HG03354 (cell line): ENCODE measurements around the gene UBE2D2.
"Not testable (repeated sequence)": the region's sequence is repeated elsewhere in the genome, so short reads cannot be mapped to it uniquely, and the experiment has no call there.

ENCODE experiments used
- ATAC-seq: cut with Tn5 transposase; IDR thresholded peaks from one replicate; pipeline ENCODE4 v1.9.1; 2021; ENCODE audit warnings: mild to moderate bottlenecking; ENCODE audit not compliant: unreplicated experiment, poor library complexity, severe bottlenecking

UBE2D2 gene

GRCh38 chr5:139560752-139561654 lies at the start of gene UBE2D2:
Gene UBE2D2, plus strand, starts transcription at chr5:139561339. Its CDS starts 453 bp downstream, at chr5:139561792.
- ATAC-seq: peak; percentile 86

GRCh38 chr5:139512786-139513390 lies 48.3 kb upstream of the UBE2D2 start:
- no peak for ATAC-seq

GRCh38 chr5:139513434-139513833 lies 47.7 kb upstream of the UBE2D2 start:
- ATAC-seq: peak; percentile 59

GRCh38 chr5:139513852-139514485 lies 47.2 kb upstream of the UBE2D2 start:
- peak; percentile 3 for ATAC-seq

DNA sequence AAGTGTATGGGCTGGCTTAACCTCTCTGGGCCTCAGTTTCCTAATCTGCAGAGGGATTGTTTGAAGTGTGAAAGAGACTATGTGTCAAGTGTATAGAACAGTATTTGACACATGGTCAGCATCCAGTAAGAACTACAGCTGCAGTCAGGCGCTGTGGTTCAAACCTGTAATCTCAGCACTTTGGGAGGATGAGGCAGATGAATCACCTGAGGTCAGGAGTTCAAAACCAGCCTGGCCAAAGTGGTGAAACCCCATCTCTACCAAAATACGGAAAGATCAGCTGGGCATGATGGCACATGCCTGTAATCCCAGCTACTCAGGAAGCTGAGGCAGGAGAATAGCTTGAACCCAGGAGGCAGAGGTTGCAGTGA lies 46.7 kb upstream of the UBE2D2 start:
- no peak for ATAC-seq

- peak; percentile 87 for ATAC-seq
Measured at GRCh38 chr5:139517683-139518564, 43.2 kb upstream of the UBE2D2 start.

DNA sequence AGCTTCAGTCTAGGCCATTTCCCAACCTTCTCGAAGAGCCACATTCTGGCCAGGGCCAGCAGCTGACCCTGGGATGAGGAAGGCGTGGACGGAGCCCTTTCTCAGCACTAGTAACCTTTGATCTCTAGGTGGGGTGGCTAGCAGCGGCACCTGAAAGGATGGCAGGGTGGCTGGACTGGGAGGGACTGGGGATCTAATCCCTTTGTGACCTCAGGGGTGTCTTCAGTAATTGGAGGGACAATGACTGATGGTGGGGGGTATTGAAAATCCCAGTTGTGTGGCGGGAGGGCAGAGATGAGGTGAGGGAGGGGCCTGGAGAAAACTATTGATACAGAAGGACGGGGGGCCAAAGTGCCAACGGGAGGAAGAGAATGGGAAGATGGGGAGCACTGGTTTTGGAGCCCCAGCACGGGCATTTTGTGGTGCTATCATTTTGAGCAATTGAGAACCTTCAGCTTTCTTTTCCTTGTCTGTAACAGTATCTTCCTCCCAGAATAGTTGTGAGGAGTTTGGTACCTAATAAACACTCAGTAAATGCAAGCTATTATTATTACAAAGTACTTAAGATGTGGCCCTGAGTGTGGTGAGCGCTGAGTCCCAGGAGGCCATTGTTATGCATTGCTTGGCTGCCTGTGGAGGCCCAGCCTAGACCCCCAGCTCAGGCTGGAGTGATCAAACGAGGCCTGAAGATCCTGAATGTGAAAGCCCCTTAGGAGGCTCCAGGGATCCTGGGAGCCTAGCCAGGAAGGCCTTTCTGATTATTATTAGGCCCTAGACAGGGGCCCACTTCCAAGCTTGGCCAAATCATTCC lies 37.3 kb upstream of the UBE2D2 start:
- no peak for ATAC-seq

DNA sequence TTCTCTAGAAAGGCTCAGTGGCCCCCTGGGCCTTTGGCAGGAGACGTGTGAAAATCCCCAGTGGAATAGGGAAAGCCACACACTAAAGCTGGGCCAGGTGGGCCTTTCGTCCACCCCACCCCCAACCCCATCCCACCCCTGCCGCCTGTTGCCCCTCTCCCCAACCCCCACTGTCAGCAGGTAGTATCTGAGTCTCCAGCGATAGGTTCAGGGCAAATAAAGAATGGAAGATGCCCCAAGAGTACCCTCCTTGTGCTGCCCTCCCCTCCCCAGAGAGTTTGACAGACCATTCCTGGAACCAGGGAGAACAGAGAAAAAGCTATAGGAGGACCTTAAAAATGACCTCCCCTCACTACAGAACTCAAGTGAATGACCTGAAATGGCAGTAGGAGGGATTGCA lies 36.7 kb upstream of the UBE2D2 start:
- no peak for ATAC-seq

- no peak for ATAC-seq
Measured at GRCh38 chr5:139524940-139525585, 36.1 kb upstream of the UBE2D2 start.

GRCh38 chr5:139525586-139526308 lies 35.4 kb upstream of the UBE2D2 start:
- peak; percentile 55 for ATAC-seq

GRCh38 chr5:139526309-139527089 lies 34.6 kb upstream of the UBE2D2 start:
- ATAC-seq: not testable (repeated sequence)

DNA sequence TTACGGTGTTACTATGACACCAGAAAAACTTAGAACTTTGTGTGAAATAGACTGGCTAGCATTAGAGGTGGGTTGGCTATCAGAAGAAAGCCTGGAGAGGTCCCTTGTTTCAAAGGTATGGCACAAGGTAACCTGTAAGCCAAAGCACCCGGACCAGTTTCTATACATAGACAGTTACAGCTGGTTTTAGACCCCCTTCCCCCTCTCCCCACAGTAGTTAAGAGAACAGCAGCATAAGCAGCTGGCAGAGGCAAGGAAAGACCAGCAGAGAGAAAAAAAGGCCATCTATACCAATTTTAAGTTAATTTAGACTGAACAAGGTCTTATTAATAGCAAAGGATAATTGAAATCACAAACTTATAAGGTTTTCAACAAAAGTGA lies 34.1 kb upstream of the UBE2D2 start:
- ATAC-seq: not testable (repeated sequence)

DNA sequence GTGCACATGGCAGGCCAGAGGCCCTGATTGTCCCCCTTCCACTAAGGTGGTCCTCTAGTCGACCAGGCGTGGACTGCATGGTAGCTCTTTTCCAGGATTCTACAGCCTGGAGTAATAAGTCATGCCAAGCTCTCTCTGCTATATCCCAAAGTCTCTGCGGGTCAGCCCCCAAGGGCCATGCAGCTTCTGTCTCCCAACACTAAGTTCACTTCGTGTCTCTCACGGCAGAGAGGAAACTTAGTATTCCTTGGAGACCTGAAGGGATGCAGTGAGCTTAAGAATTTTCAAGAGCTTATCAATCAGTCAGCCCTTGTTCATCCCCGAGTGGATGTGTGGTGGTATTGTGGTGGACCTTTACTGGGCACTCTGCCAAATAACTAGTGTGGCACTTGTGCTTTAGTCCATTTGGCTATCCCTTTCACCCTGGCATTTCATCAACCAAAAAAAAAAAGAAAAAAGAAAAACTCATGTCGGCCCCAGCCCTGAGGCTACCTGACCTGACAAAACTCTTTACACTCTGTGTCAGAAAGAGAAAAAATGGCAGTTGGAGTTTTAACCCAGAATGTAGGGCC lies 33.2 kb upstream of the UBE2D2 start:
- ATAC-seq: not testable (repeated sequence)

DNA sequence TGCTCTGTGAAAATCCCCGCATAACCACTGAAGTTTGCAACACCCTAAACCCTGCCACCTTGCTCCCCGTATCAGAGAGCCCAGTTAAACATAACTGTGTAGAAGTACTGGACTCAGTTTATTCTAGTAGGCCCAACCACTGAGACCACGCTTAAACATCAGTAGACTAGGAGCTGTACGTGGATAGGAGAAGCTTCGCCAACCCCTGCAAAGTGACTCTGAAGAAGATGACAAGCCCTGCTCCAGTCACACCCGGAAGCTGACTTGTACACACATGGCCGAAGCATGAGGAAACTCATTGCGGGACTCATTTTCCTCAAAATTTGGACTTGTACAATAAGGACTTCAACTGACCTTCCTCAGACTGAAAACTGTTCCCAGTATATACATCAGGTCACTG lies 32.4 kb upstream of the UBE2D2 start:
- ATAC-seq: not testable (repeated sequence)

- ATAC-seq: not testable (repeated sequence)
Measured at GRCh38 chr5:139530079-139530478, 31.1 kb upstream of the UBE2D2 start.

DNA sequence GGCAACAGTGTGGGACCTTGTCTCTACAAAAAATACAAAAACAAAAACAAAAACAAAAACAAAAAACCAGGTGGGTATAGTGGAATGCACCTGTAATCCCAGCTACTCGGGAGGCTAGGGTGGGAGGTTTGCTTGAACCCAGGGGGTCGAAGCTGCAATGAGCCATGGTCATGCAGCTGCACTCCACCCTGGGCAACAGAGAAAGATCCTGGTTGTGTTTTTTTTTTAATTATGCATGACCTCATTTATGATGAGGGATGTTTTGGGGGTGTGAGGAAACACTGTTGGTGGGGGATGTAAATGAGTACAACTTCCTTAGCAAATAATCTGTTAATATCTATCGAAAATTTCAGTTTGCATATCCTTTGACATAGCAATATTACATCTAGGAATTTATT lies 29.4 kb upstream of the UBE2D2 start:
- no peak for ATAC-seq
